NB4 (cell line): Measurements from ENCODE around the gene DPP10.

ENCODE experiments used
- CTCF ChIP-seq: IDR thresholded peaks from one replicate; pipeline ENCODE4 v1.5.1; 2012; ENCODE audit warnings: low read depth, low read length
- MAX ChIP-seq: IDR thresholded peaks from 2 replicates; pipeline ENCODE4 v1.6.1; 2011; ENCODE audit warnings: low read depth, low read length
- MYC ChIP-seq: IDR thresholded peaks from 2 replicates; pipeline ENCODE4 v1.6.1; 2011; ENCODE audit warnings: low read depth, low read length
- POLR2A ChIP-seq: IDR thresholded peaks from 2 replicates; pipeline ENCODE4 v1.6.1; 2011; ENCODE audit warnings: mild to moderate bottlenecking; ENCODE audit not compliant: insufficient read length; ENCODE audit errors: extremely low read depth

- TF ChIP-seq POLR2A (no peak), CTCF (no peak), MAX (no peak), MYC (no peak)
Observed at GRCh38 chr2:115389024-115389423, 946.6 kb downstream of the DPP10 start.
